HEK293 (cell line): ENCODE results near the gene CKLF.

ENCODE experiments used
- CTCF ChIA-PET: fragments of 350-600 bp; formaldehyde crosslinking; extraction: SDS; loops from one replicate; lab custom pipeline; 2021; ENCODE audit warnings: antibody characterized with exemption; lab: Yijun Ruan, JAX
- POLR2A ChIA-PET: fragments of 300-600 bp; formaldehyde crosslinking; extraction: SDS; loops from one replicate; lab custom pipeline; 2020; ENCODE audit warnings: antibody characterized with exemption, inconsistent platforms; lab: Yijun Ruan, JAX
- H3K27ac ChIP-seq: fragments of 200-500 bp; sonication (Bioruptor generic); 2 replicates; pipeline ENCODE4 v1.5.1; 2014; ENCODE audit warnings: low read depth, low read length, control low read depth, inconsistent platforms; ENCODE audit errors: extremely low read depth
- H3K36me3 ChIP-seq, 2 experiments: fragments of 200-500 bp in 1 of 2; sonication (Bioruptor generic) in 1 of 2; 1 replicate in 1 of 2; 2 replicates in 1 of 2; pipeline ENCODE4 v1.5.1; 2014 to 2017; ENCODE audit warnings: inconsistent platforms in 2 of 2, low read length in 2 of 2; ENCODE audit not compliant: control insufficient read depth in 2 of 2, insufficient read depth in 1 of 2
- H3K4me1 ChIP-seq: fragments of 200-500 bp; sonication (Bioruptor generic); 2 replicates; pipeline ENCODE4 v1.5.1; 2014; ENCODE audit warnings: mild to moderate bottlenecking, low read length, inconsistent platforms; ENCODE audit not compliant: control insufficient read depth, insufficient read depth
- H3K4me3 ChIP-seq: 2 replicates; pipeline ENCODE4 v1.5.1; 2011; ENCODE audit warnings: low read depth, mild to moderate bottlenecking, control low read depth, low read length, moderate library complexity
- H3K9me3 ChIP-seq: fragments of 200-500 bp; sonication (Bioruptor generic); 2 replicates; pipeline ENCODE4 v1.5.1; 2014; ENCODE audit warnings: low read depth, low read length, inconsistent platforms; ENCODE audit not compliant: control insufficient read depth, insufficient read depth
- HIC1 ChIP-seq: fragments of 450-650 bp; formaldehyde crosslinking; IDR thresholded peaks from 2 replicates; pipeline ENCODE4 v1.5.1; 2016; ENCODE audit warnings: missing biosample characterization, missing genetic modification characterization
- KLF1 ChIP-seq: fragments of 450-650 bp; formaldehyde crosslinking; IDR thresholded peaks from 2 replicates; pipeline ENCODE4 v1.5.1; 2016; ENCODE audit warnings: missing biosample characterization, missing genetic modification characterization
- MYNN ChIP-seq: fragments of 450-650 bp; formaldehyde crosslinking; IDR thresholded peaks from 2 replicates; pipeline ENCODE4 v1.5.1; 2016; ENCODE audit warnings: missing biosample characterization, missing genetic modification characterization, borderline replicate concordance
- PRDM1 ChIP-seq: fragments of 450-650 bp; formaldehyde crosslinking; IDR thresholded peaks from 2 replicates; pipeline ENCODE4; 2016; ENCODE audit warnings: missing biosample characterization, missing genetic modification characterization
- PRDM4 ChIP-seq: fragments of 450-650 bp; formaldehyde crosslinking; IDR thresholded peaks from 2 replicates; pipeline ENCODE4 v1.5.1; 2017; ENCODE audit warnings: missing biosample characterization, missing genetic modification characterization
- ZIC2 ChIP-seq: fragments of 450-650 bp; formaldehyde crosslinking; IDR thresholded peaks from 2 replicates; pipeline ENCODE4 v1.5.1; 2016; ENCODE audit warnings: missing biosample characterization, missing genetic modification characterization
- ZNF175 ChIP-seq: fragments of 450-650 bp; formaldehyde crosslinking; IDR thresholded peaks from 2 replicates; pipeline ENCODE4 v1.5.1; 2016; ENCODE audit warnings: missing biosample characterization, missing genetic modification characterization
- ZNF18 ChIP-seq: fragments of 450-650 bp; formaldehyde crosslinking; IDR thresholded peaks from 2 replicates; pipeline ENCODE4 v1.5.1; 2016; ENCODE audit warnings: missing biosample characterization, missing genetic modification characterization
- ZNF19 ChIP-seq: fragments of 450-650 bp; formaldehyde crosslinking; IDR thresholded peaks from 2 replicates; pipeline ENCODE4; 2016; ENCODE audit warnings: missing biosample characterization, missing genetic modification characterization, low read depth
- ZNF529 ChIP-seq: fragments of 450-650 bp; formaldehyde crosslinking; IDR thresholded peaks from 2 replicates; pipeline ENCODE4 v1.5.1; 2017; ENCODE audit warnings: missing genetic modification characterization, missing biosample characterization; ENCODE audit not compliant: insufficient replicate concordance
- ZNF544 ChIP-seq: fragments of 450-650 bp; formaldehyde crosslinking; IDR thresholded peaks from 2 replicates; pipeline ENCODE4 v1.5.0; 2017; ENCODE audit warnings: missing biosample characterization, missing genetic modification characterization
- ZNF585B ChIP-seq: fragments of 450-650 bp; formaldehyde crosslinking; IDR thresholded peaks from 2 replicates; pipeline ENCODE4 v1.5.1; 2016; ENCODE audit warnings: missing biosample characterization, missing genetic modification characterization
- ZNF596 ChIP-seq: fragments of 450-650 bp; IDR thresholded peaks from 2 replicates; pipeline ENCODE4 v1.5.0; 2018; ENCODE audit warnings: missing biosample characterization, mild to moderate bottlenecking, missing genetic modification characterization, moderate library complexity
- ZNF692 ChIP-seq: fragments of 450-650 bp; formaldehyde crosslinking; IDR thresholded peaks from 2 replicates; pipeline ENCODE4 v1.5.1; 2016; ENCODE audit warnings: missing biosample characterization, missing genetic modification characterization
- ZNF777 ChIP-seq: fragments of 450-650 bp; formaldehyde crosslinking; IDR thresholded peaks from 2 replicates; pipeline ENCODE4 v1.5.1; 2017; ENCODE audit warnings: missing biosample characterization, missing genetic modification characterization, borderline replicate concordance
- ZNF785 ChIP-seq: fragments of 450-650 bp; formaldehyde crosslinking; IDR thresholded peaks from 2 replicates; pipeline ENCODE4 v1.5.1; 2016; ENCODE audit warnings: missing biosample characterization, missing genetic modification characterization
- ZNF843 ChIP-seq: fragments of 450-650 bp; formaldehyde crosslinking; IDR thresholded peaks from 2 replicates; pipeline ENCODE4 v1.5.1; 2016; ENCODE audit warnings: missing biosample characterization, missing genetic modification characterization
- ZSCAN30 ChIP-seq: fragments of 450-650 bp; IDR thresholded peaks from 2 replicates; pipeline ENCODE4 v1.5.1; 2018; ENCODE audit warnings: missing biosample characterization, mild to moderate bottlenecking, missing genetic modification characterization, moderate library complexity

CKLF gene

GRCh38 chr16:66574531-66574930, 22.2 kb downstream of the CKLF start:
- CTCF ChIA-PET: interaction anchor here (0.6 to 1.3 kb wide), 4 partner anchors 11 to 259 kb away, joined by 3 read pairs; no protein-coding TSS in a partner anchor
- TF ChIP-seq ZNF529 (tag by site-specific recombination) (no peak), PRDM4 (tag by site-specific recombination) (no peak), KLF1 (tag by site-specific recombination) (no peak), ZNF777 (no peak), ZNF18 (tag by site-specific recombination) (no peak), PRDM1 (tag by site-specific recombination) (no peak), ZNF544 (no peak), ZNF596 (tag by site-specific recombination) (no peak), ZIC2 (tag by site-specific recombination) (no peak), ZNF843 (no peak), ZNF19 (tag by site-specific recombination) (no peak), ZNF175 (tag by site-specific recombination) (no peak), ZNF692 (tag by site-specific recombination) (no peak), ZNF585B (tag by site-specific recombination) (no peak)
- Histone ChIP-seq H3K36me3 (no peaks in the 10 kb centered on the region), H3K4me3 (no peak overlapping the region), H3K4me1 (peaks cover 4% of the 10 kb centered on the region), H3K9me3 (no peaks in the 10 kb centered on the region), H3K27ac (no peak overlapping the region)
- POLR2A ChIA-PET: interaction anchor here (0.6 to 1.1 kb wide), 3 partner anchors 12 to 120 kb away, joined by 3 read pairs; partner anchors contain the start of gene CKLF

GRCh38 chr16:66575060-66575459, 22.7 kb downstream of the CKLF start:
- Histone ChIP-seq H3K36me3 (no peaks in the 10 kb centered on the region), H3K4me3 (no peak overlapping the region), H3K9me3 (no peaks in the 10 kb centered on the region), H3K27ac (no peak overlapping the region), H3K4me1 (peaks cover under 1% of the 10 kb centered on the region)
- ChIA-PET CTCF (interaction anchor here (0.6 to 1.3 kb wide), 3 partner anchors 12 to 259 kb away, joined by 3 read pairs; no protein-coding TSS in a partner anchor), POLR2A (interaction anchor here (1.0 to 1.1 kb wide), 2 partner anchors 13 to 23 kb away, joined by 3 read pairs; partner anchors contain the start of gene CKLF)
- TF ChIP-seq ZNF585B (tag by site-specific recombination) (no peak), ZNF785 (tag by site-specific recombination) (no peak), MYNN (no peak), ZSCAN30 (no peak), HIC1 (tag by site-specific recombination) (no peak)
